SK-N-SH treated with all-trans-retinoic acid at 6 μM for 48 hours (cell line): ENCODE measurements around the gene HRAS.

Experiments used
- ATAC-seq: fragments of 200-7000 bp; cut with Tn5 transposase; 3 replicates; pipeline ENCODE4 v1.9.1; 2020; ENCODE audit warnings: mild to moderate bottlenecking, moderate library complexity
- ARNTL ChIP-seq: fragments of 450-650 bp; formaldehyde crosslinking; IDR thresholded peaks from 2 replicates; pipeline ENCODE4 v1.5.0; 2020; ENCODE audit warnings: low read depth, mild to moderate bottlenecking, moderate library complexity, borderline replicate concordance
- BACH2 ChIP-seq: fragments of 250-450 bp; sonication (Bioruptor Pico); IDR thresholded peaks from 2 replicates; pipeline ENCODE4 v1.9.0; 2021; ENCODE audit warnings: mild to moderate bottlenecking, borderline replicate concordance
- CREB5 ChIP-seq: fragments of 250-450 bp; sonication (Bioruptor Pico); IDR thresholded peaks from 2 replicates; pipeline ENCODE4 v1.5.1; 2020; ENCODE audit warnings: low read depth, mild to moderate bottlenecking, moderate library complexity
- CSDC2 ChIP-seq: fragments of 250-450 bp; sonication (Bioruptor Pico); IDR thresholded peaks from 2 replicates; pipeline ENCODE4 v1.5.0; 2020; ENCODE audit warnings: mild to moderate bottlenecking, moderate library complexity
- CSRNP3 ChIP-seq: fragments of 250-450 bp; sonication (Bioruptor Pico); IDR thresholded peaks from 2 replicates; pipeline ENCODE4 v1.5.1; 2021; ENCODE audit warnings: mild to moderate bottlenecking, moderate library complexity
- ESRRG ChIP-seq: fragments of 250-450 bp; sonication (Bioruptor Pico); IDR thresholded peaks from 2 replicates; pipeline ENCODE4 v1.6.1; 2021; ENCODE audit warnings: mild to moderate bottlenecking
- GLIS3 ChIP-seq: fragments of 250-450 bp; sonication (Bioruptor Pico); IDR thresholded peaks from 2 replicates; pipeline ENCODE4 v1.5.0; 2020; ENCODE audit warnings: mild to moderate bottlenecking, moderate library complexity
- ISL1 ChIP-seq: fragments of 250-450 bp; sonication (Bioruptor Pico); IDR thresholded peaks from 2 replicates; pipeline ENCODE4 v2.1.2; 2022; ENCODE audit warnings: mild to moderate bottlenecking, moderate library complexity
- OSR1 ChIP-seq: fragments of 250-450 bp; sonication (Bioruptor Pico); IDR thresholded peaks from 2 replicates; pipeline ENCODE4 v1.8.0; 2022; ENCODE audit warnings: moderate library complexity, mild to moderate bottlenecking, inconsistent platforms
- PATZ1 ChIP-seq: fragments of 250-450 bp; sonication (Bioruptor Pico); IDR thresholded peaks from 2 replicates; pipeline ENCODE4 v1.8.0; 2020; ENCODE audit warnings: mild to moderate bottlenecking, moderate library complexity, borderline replicate concordance
- PPARA ChIP-seq: fragments of 250-450 bp; sonication (Bioruptor Pico); IDR thresholded peaks from 2 replicates; pipeline ENCODE4 v1.5.0; 2020; ENCODE audit warnings: mild to moderate bottlenecking, borderline replicate concordance
- RARB ChIP-seq: fragments of 250-450 bp; sonication (Bioruptor Pico); IDR thresholded peaks from 2 replicates; pipeline ENCODE4 v1.8.0; 2021; ENCODE audit warnings: mild to moderate bottlenecking, moderate library complexity
- SNAI2 ChIP-seq: fragments of 250-450 bp; sonication (Bioruptor Pico); IDR thresholded peaks from 2 replicates; pipeline ENCODE4 v1.5.0; 2020; ENCODE audit warnings: mild to moderate bottlenecking, moderate library complexity
- TCF4 ChIP-seq: fragments of 250-450 bp; sonication (Bioruptor Pico); IDR thresholded peaks from 2 replicates; pipeline ENCODE4 v1.8.0; 2021; ENCODE audit warnings: mild to moderate bottlenecking, moderate library complexity, borderline replicate concordance
- TOX ChIP-seq: fragments of 250-450 bp; sonication (Bioruptor Pico); IDR thresholded peaks from 2 replicates; pipeline ENCODE4 v1.8.0; 2021; ENCODE audit warnings: mild to moderate bottlenecking, moderate library complexity, borderline replicate concordance
- ZC3H10 ChIP-seq: fragments of 250-450 bp; sonication (Bioruptor Pico); IDR thresholded peaks from 2 replicates; pipeline ENCODE4 v1.5.1; 2021; ENCODE audit warnings: mild to moderate bottlenecking, moderate library complexity
- ZFP3 ChIP-seq: fragments of 250-450 bp; sonication (Bioruptor Pico); IDR thresholded peaks from 2 replicates; pipeline ENCODE4 v1.5.0; 2020; ENCODE audit warnings: mild to moderate bottlenecking, moderate library complexity
- ZFP30 ChIP-seq: fragments of 450-650 bp; formaldehyde crosslinking; IDR thresholded peaks from 2 replicates; pipeline ENCODE4 v1.5.0; 2022; ENCODE audit warnings: mild to moderate bottlenecking, moderate library complexity
- ZNF565 ChIP-seq: fragments of 450-650 bp; formaldehyde crosslinking; conservative IDR thresholded peaks from 2 replicates; pipeline ENCODE4 v1.5.0; 2020; ENCODE audit warnings: low read depth, mild to moderate bottlenecking, moderate library complexity
- ZNF70 ChIP-seq: fragments of 450-650 bp; formaldehyde crosslinking; IDR thresholded peaks from 2 replicates; pipeline ENCODE4 v1.5.0; 2020; ENCODE audit warnings: mild to moderate bottlenecking, moderate library complexity
- ZNF8 ChIP-seq: fragments of 450-650 bp; formaldehyde crosslinking; IDR thresholded peaks from 2 replicates; pipeline ENCODE4 v1.5.0; 2020; ENCODE audit warnings: mild to moderate bottlenecking, moderate library complexity
- TF ChIP-seq, protein P1 (sequence below): fragments of 250-450 bp; sonication (Bioruptor Pico); IDR thresholded peaks from 2 replicates; pipeline ENCODE4 v1.8.0; 2021; ENCODE audit warnings: low read depth, mild to moderate bottlenecking, moderate library complexity, borderline replicate concordance
- TF ChIP-seq, protein P2 (sequence below): fragments of 250-450 bp; sonication (Bioruptor Pico); IDR thresholded peaks from 2 replicates; pipeline ENCODE4 v1.5.0; 2020; ENCODE audit warnings: mild to moderate bottlenecking, moderate library complexity

HRAS gene

GRCh38 chr11:548700-549603, 13.6 kb upstream of the HRAS start:
- TF ChIP-seq SNAI2 (CRISPR knock-in tag) (no peak), BACH2 (no peak), ESRRG (CRISPR knock-in tag) (no peak), ZFP3 (CRISPR knock-in tag) (no peak), ISL1 (CRISPR knock-in tag) (no peak), RARB (CRISPR knock-in tag) (no peak), ARNTL (CRISPR knock-in tag) (no peak), CSDC2 (CRISPR knock-in tag) (no peak), ZC3H10 (CRISPR knock-in tag) (no peak), PATZ1 (CRISPR knock-in tag) (no peak), OSR1 (CRISPR knock-in tag) (no peak), ZNF70 (no peak), ZNF8 (CRISPR knock-in tag) (no peak), TCF4 (CRISPR knock-in tag) (no peak), GLIS3 (CRISPR knock-in tag) (no peak), PPARA (no peak), CSRNP3 (CRISPR knock-in tag) (no peak), ZNF565 (no peak)
- TF ChIP-seq, protein P1, sequence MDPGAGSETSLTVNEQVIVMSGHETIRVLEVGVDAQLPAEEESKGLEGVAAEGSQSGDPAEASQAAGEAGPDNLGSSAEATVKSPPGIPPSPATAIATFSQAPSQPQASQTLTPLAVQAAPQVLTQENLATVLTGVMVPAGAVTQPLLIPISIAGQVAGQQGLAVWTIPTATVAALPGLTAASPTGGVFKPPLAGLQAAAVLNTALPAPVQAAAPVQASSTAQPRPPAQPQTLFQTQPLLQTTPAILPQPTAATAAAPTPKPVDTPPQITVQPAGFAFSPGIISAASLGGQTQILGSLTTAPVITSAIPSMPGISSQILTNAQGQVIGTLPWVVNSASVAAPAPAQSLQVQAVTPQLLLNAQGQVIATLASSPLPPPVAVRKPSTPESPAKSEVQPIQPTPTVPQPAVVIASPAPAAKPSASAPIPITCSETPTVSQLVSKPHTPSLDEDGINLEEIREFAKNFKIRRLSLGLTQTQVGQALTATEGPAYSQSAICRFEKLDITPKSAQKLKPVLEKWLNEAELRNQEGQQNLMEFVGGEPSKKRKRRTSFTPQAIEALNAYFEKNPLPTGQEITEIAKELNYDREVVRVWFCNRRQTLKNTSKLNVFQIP (CRISPR knock-in tag): no peak
- TF ChIP-seq, protein P2, sequence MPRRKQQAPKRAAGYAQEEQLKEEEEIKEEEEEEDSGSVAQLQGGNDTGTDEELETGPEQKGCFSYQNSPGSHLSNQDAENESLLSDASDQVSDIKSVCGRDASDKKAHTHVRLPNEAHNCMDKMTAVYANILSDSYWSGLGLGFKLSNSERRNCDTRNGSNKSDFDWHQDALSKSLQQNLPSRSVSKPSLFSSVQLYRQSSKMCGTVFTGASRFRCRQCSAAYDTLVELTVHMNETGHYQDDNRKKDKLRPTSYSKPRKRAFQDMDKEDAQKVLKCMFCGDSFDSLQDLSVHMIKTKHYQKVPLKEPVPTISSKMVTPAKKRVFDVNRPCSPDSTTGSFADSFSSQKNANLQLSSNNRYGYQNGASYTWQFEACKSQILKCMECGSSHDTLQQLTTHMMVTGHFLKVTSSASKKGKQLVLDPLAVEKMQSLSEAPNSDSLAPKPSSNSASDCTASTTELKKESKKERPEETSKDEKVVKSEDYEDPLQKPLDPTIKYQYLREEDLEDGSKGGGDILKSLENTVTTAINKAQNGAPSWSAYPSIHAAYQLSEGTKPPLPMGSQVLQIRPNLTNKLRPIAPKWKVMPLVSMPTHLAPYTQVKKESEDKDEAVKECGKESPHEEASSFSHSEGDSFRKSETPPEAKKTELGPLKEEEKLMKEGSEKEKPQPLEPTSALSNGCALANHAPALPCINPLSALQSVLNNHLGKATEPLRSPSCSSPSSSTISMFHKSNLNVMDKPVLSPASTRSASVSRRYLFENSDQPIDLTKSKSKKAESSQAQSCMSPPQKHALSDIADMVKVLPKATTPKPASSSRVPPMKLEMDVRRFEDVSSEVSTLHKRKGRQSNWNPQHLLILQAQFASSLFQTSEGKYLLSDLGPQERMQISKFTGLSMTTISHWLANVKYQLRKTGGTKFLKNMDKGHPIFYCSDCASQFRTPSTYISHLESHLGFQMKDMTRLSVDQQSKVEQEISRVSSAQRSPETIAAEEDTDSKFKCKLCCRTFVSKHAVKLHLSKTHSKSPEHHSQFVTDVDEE (CRISPR knock-in tag): no peak
- ATAC-seq: no peak

GRCh38 chr11:545171-545570, 9.8 kb upstream of the HRAS start:
- TF ChIP-seq ZFP30: no peak
- TF ChIP-seq ARNTL (CRISPR knock-in tag): no peak
- no peak for TF ChIP-seq BACH2
- no peak for TF ChIP-seq SNAI2 (CRISPR knock-in tag)
- TF ChIP-seq, protein P2 (CRISPR knock-in tag): no peak
- no peak for TF ChIP-seq RARB (CRISPR knock-in tag)
- TF ChIP-seq ZNF70: no peak
- no peak for TF ChIP-seq TOX (CRISPR knock-in tag)
- TF ChIP-seq CREB5: no peak
- TF ChIP-seq CSDC2 (CRISPR knock-in tag): no peak
- ATAC-seq: no peak
